ENCODE data around the gene SKI. TPM values are rescaled to one million over a fixed set of nuclear protein-coding genes. Genes with fewer than 3 reads are reported as not detected.

The SKI gene
- total RNA-seq, 1 donor from 2014 or later: 40.7 TPM

GRCh38 chr1:2267862-2268261 lies 39.7 kb downstream of the SKI start:
- Mint-ChIP-seq H3K36me3 (ENCODE audit: low read depth) (peaks cover 6% of the 10 kb centered on the region), H3K4me3 (no peak overlapping the region), H3K27ac (no peak overlapping the region), H3K27me3 (no peaks in the 10 kb centered on the region), H3K4me1 (peaks cover 18% of the 10 kb centered on the region), H3K9me3 (no peaks in the 10 kb centered on the region)
- DNase-seq: no peak
- intact Hi-C loops (cut with micrococcal nuclease): no loop called here

- Mint-ChIP-seq H3K27ac (no peak overlapping the region), H3K4me1 (peaks cover 15% of the 10 kb centered on the region), H3K36me3 (ENCODE audit: low read depth) (peaks cover 5% of the 10 kb centered on the region), H3K4me3 (no peak overlapping the region), H3K27me3 (no peaks in the 10 kb centered on the region), H3K9me3 (no peaks in the 10 kb centered on the region)
- intact Hi-C loops (cut with micrococcal nuclease): no loop called here
- no peak for DNase-seq
Observed at GRCh38 chr1:2268285-2269056, 40.4 kb downstream of the SKI start.

GRCh38 chr1:2269193-2269921 lies 41.2 kb downstream of the SKI start:
- H3K27ac Mint-ChIP-seq: peak overlapping the region; percentile 60
- DNase-seq: no peak
- H3K27me3 Mint-ChIP-seq: no peaks in the 10 kb centered on the region
- intact Hi-C loops (cut with micrococcal nuclease): no loop called here
- H3K4me1 Mint-ChIP-seq: peaks cover 15% of the 10 kb centered on the region
- no peak overlapping the region for H3K4me3 Mint-ChIP-seq
- H3K9me3 Mint-ChIP-seq: no peaks in the 10 kb centered on the region
- peaks cover 4% of the 10 kb centered on the region for H3K36me3 Mint-ChIP-seq (ENCODE audit: low read depth)

GRCh38 chr1:2269922-2270259 lies 41.8 kb downstream of the SKI start:
- no peak for DNase-seq
- H3K9me3 Mint-ChIP-seq: no peaks in the 10 kb centered on the region
- H3K36me3 Mint-ChIP-seq (ENCODE audit: low read depth): peaks cover 2% of the 10 kb centered on the region
- H3K4me3 Mint-ChIP-seq: no peak overlapping the region
- H3K27ac Mint-ChIP-seq: no peak overlapping the region
- no peaks in the 10 kb centered on the region for H3K27me3 Mint-ChIP-seq
- intact Hi-C loops (cut with micrococcal nuclease): no loop called here
- H3K4me1 Mint-ChIP-seq: peaks cover 16% of the 10 kb centered on the region

GRCh38 chr1:2270260-2271100 lies 42.4 kb downstream of the SKI start:
- Mint-ChIP-seq H3K9me3 (no peaks in the 10 kb centered on the region), H3K27ac (no peak overlapping the region), H3K36me3 (ENCODE audit: low read depth) (peaks cover 2% of the 10 kb centered on the region), H3K27me3 (no peaks in the 10 kb centered on the region), H3K4me1 (peaks cover 11% of the 10 kb centered on the region), H3K4me3 (no peak overlapping the region)
- intact Hi-C loops (cut with micrococcal nuclease): no loop called here
- no peak for DNase-seq

- intact Hi-C loops (cut with micrococcal nuclease): no loop called here
- H3K27me3 Mint-ChIP-seq: no peaks in the 10 kb centered on the region
- no peak for DNase-seq
- no peaks in the 10 kb centered on the region for H3K9me3 Mint-ChIP-seq
- no peak overlapping the region for H3K27ac Mint-ChIP-seq
- H3K36me3 Mint-ChIP-seq (ENCODE audit: low read depth): peaks cover 2% of the 10 kb centered on the region
- H3K4me3 Mint-ChIP-seq: no peak overlapping the region
- H3K4me1 Mint-ChIP-seq: peaks cover 13% of the 10 kb centered on the region
Observed at GRCh38 chr1:2271211-2271721, 43.1 kb downstream of the SKI start.

GRCh38 chr1:2271841-2272655 lies 43.9 kb downstream of the SKI start:
- H3K4me1 Mint-ChIP-seq: peaks cover 13% of the 10 kb centered on the region
- no peaks in the 10 kb centered on the region for H3K27me3 Mint-ChIP-seq
- H3K4me3 Mint-ChIP-seq: no peak overlapping the region
- H3K9me3 Mint-ChIP-seq: no peaks in the 10 kb centered on the region
- intact Hi-C loops (cut with micrococcal nuclease): no loop called here
- H3K36me3 Mint-ChIP-seq (ENCODE audit: low read depth): peaks cover 6% of the 10 kb centered on the region
- no peak for DNase-seq
- no peak overlapping the region for H3K27ac Mint-ChIP-seq

- Mint-ChIP-seq H3K9me3 (no peaks in the 10 kb centered on the region), H3K4me3 (no peak overlapping the region), H3K27me3 (no peaks in the 10 kb centered on the region), H3K27ac (no peak overlapping the region), H3K36me3 (ENCODE audit: low read depth) (peaks cover 13% of the 10 kb centered on the region), H3K4me1 (peaks cover 13% of the 10 kb centered on the region)
- intact Hi-C loops (cut with micrococcal nuclease): no loop called here
- DNase-seq: no peak
Observed at GRCh38 chr1:2272686-2273400, 44.7 kb downstream of the SKI start.

- Mint-ChIP-seq H3K27me3 (no peaks in the 10 kb centered on the region), H3K9me3 (no peaks in the 10 kb centered on the region), H3K4me1 (peaks cover 13% of the 10 kb centered on the region), H3K27ac (no peak overlapping the region), H3K4me3 (no peak overlapping the region), H3K36me3 (ENCODE audit: low read depth) (peaks cover 14% of the 10 kb centered on the region)
- intact Hi-C loops (cut with micrococcal nuclease): no loop called here
- no peak for DNase-seq
Observed at GRCh38 chr1:2273401-2274090, 45.4 kb downstream of the SKI start.

- Mint-ChIP-seq H3K36me3 (ENCODE audit: low read depth) (peaks cover 12% of the 10 kb centered on the region), H3K27me3 (no peaks in the 10 kb centered on the region), H3K9me3 (no peaks in the 10 kb centered on the region), H3K4me3 (no peak overlapping the region), H3K4me1 (peaks cover 8% of the 10 kb centered on the region), H3K27ac (no peak overlapping the region)
- no peak for DNase-seq
- intact Hi-C loops (cut with micrococcal nuclease): no loop called here
Observed at GRCh38 chr1:2274231-2274928, 46.3 kb downstream of the SKI start.

GRCh38 chr1:2274929-2275475 lies 46.9 kb downstream of the SKI start:
- no peak for DNase-seq
- H3K27ac Mint-ChIP-seq: no peak overlapping the region
- no peak overlapping the region for H3K4me3 Mint-ChIP-seq
- intact Hi-C loops (cut with micrococcal nuclease): no loop called here
- peaks cover 8% of the 10 kb centered on the region for H3K4me1 Mint-ChIP-seq
- no peaks in the 10 kb centered on the region for H3K27me3 Mint-ChIP-seq
- peaks cover 16% of the 10 kb centered on the region for H3K36me3 Mint-ChIP-seq (ENCODE audit: low read depth)
- H3K9me3 Mint-ChIP-seq: no peaks in the 10 kb centered on the region

Measured in activated CD4-positive, alpha-beta T cell treated with anti-CD3 and anti-CD28 coated beads, Interleukin-2, amount 10 ng/mL, durations not matched to agents 24 days and 14 days (primary cell).